ENCODE data around the gene NAALADL2.
"Not testable (repeated sequence)": the region's sequence is repeated elsewhere in the genome, so short reads cannot be mapped to it uniquely, and the experiment has no call there.

Gene NAALADL2

GRCh38 chr3:175443682-175444081 lies 584.5 kb downstream of the NAALADL2 start:
- no peak overlapping the region for H3K4me3 ChIP-seq (ENCODE audit: low read depth, low read length)
- H3K4me1 ChIP-seq (ENCODE audit: control insufficient read depth, insufficient read depth, low read length) = no peaks in the 10 kb centered on the region
- H3K36me3 ChIP-seq (ENCODE audit: control insufficient read depth, insufficient read depth, low read length) = no peaks in the 10 kb centered on the region
- no peak overlapping the region for H3K27ac ChIP-seq (ENCODE audit: low read depth, low read length)
- H3K27me3 ChIP-seq (ENCODE audit: control insufficient read depth, insufficient read depth, low read length) = no peaks in the 10 kb centered on the region
- H3K9me3 ChIP-seq (ENCODE audit: control insufficient read depth, insufficient read depth, low read depth, low read length) = peaks cover 6% of the 10 kb centered on the region; the same call in 1 of the 2 replicates
- H3K9ac ChIP-seq (ENCODE audit: low read length) = no peak overlapping the region

- H3K27ac ChIP-seq (ENCODE audit: low read depth, low read length) = no peak overlapping the region
- no peak overlapping the region for H3K9ac ChIP-seq (ENCODE audit: low read length)
- no peaks in the 10 kb centered on the region for H3K9me3 ChIP-seq (ENCODE audit: control insufficient read depth, insufficient read depth, low read depth, low read length)
- no peaks in the 10 kb centered on the region for H3K36me3 ChIP-seq (ENCODE audit: control insufficient read depth, insufficient read depth, low read length)
- no peaks in the 10 kb centered on the region for H3K27me3 ChIP-seq (ENCODE audit: control insufficient read depth, insufficient read depth, low read length)
- H3K4me1 ChIP-seq (ENCODE audit: control insufficient read depth, insufficient read depth, low read length) = no peaks in the 10 kb centered on the region
- H3K4me3 ChIP-seq (ENCODE audit: low read depth, low read length) = no peak overlapping the region
Measured at GRCh38 chr3:175445741-175446140, 586.6 kb downstream of the NAALADL2 start.

- Histone ChIP-seq H3K27me3 (ENCODE audit: control insufficient read depth, insufficient read depth, low read length) (no peaks in the 10 kb centered on the region), H3K9me3 (ENCODE audit: control insufficient read depth, insufficient read depth, low read depth, low read length) (no peaks in the 10 kb centered on the region), H3K4me3 (ENCODE audit: low read depth, low read length) (no peak overlapping the region), H3K27ac (ENCODE audit: low read depth, low read length) (no peak overlapping the region), H3K4me1 (ENCODE audit: control insufficient read depth, insufficient read depth, low read length) (no peaks in the 10 kb centered on the region), H3K36me3 (ENCODE audit: control insufficient read depth, insufficient read depth, low read length) (no peaks in the 10 kb centered on the region), H3K9ac (ENCODE audit: low read length) (no peak overlapping the region)
Measured at GRCh38 chr3:175447521-175447920, 588.4 kb downstream of the NAALADL2 start.

- no peaks in the 10 kb centered on the region for H3K9me3 ChIP-seq (ENCODE audit: control insufficient read depth, insufficient read depth, low read depth, low read length)
- no peaks in the 10 kb centered on the region for H3K36me3 ChIP-seq (ENCODE audit: control insufficient read depth, insufficient read depth, low read length)
- no peaks in the 10 kb centered on the region for H3K27me3 ChIP-seq (ENCODE audit: control insufficient read depth, insufficient read depth, low read length)
Measured at GRCh38 chr3:175453361-175453760, 594.2 kb downstream of the NAALADL2 start.

GRCh38 chr3:175456466-175456865 lies 597.3 kb downstream of the NAALADL2 start:
- Histone ChIP-seq H3K4me3 (ENCODE audit: low read depth, low read length) (no peak overlapping the region), H3K36me3 (ENCODE audit: control insufficient read depth, insufficient read depth, low read length) (no peaks in the 10 kb centered on the region), H3K9ac (ENCODE audit: low read length) (no peak overlapping the region), H3K4me1 (ENCODE audit: control insufficient read depth, insufficient read depth, low read length) (no peaks in the 10 kb centered on the region), H3K9me3 (ENCODE audit: control insufficient read depth, insufficient read depth, low read depth, low read length) (peaks cover 9% of the 10 kb centered on the region; the same call in 1 of the 2 replicates), H3K27me3 (ENCODE audit: control insufficient read depth, insufficient read depth, low read length) (no peaks in the 10 kb centered on the region), H3K27ac (ENCODE audit: low read depth, low read length) (no peak overlapping the region)

More at GRCh38 chr3:175453361-175453760, 594.2 kb downstream of the NAALADL2 start:
- Histone ChIP-seq H3K27ac (ENCODE audit: low read depth, low read length) (no peak overlapping the region), H3K4me1 (ENCODE audit: control insufficient read depth, insufficient read depth, low read length) (no peaks in the 10 kb centered on the region), H3K9ac (ENCODE audit: low read length) (no peak overlapping the region), H3K4me3 (ENCODE audit: low read depth, low read length) (no peak overlapping the region)

GRCh38 chr3:175457301-175457700 lies 598.2 kb downstream of the NAALADL2 start:
- peaks cover 9% of the 10 kb centered on the region; the same call in 1 of the 2 replicates for H3K9me3 ChIP-seq (ENCODE audit: control insufficient read depth, insufficient read depth, low read depth, low read length)
- H3K36me3 ChIP-seq (ENCODE audit: control insufficient read depth, insufficient read depth, low read length) = no peaks in the 10 kb centered on the region
- no peaks in the 10 kb centered on the region for H3K4me1 ChIP-seq (ENCODE audit: control insufficient read depth, insufficient read depth, low read length)
- H3K4me3 ChIP-seq (ENCODE audit: low read depth, low read length) = no peak overlapping the region
- H3K9ac ChIP-seq (ENCODE audit: low read length) = no peak overlapping the region
- H3K27me3 ChIP-seq (ENCODE audit: control insufficient read depth, insufficient read depth, low read length) = no peaks in the 10 kb centered on the region
- no peak overlapping the region for H3K27ac ChIP-seq (ENCODE audit: low read depth, low read length)

- H3K36me3 ChIP-seq (ENCODE audit: control insufficient read depth, insufficient read depth, low read length) = not testable (repeated sequence)
Measured at GRCh38 chr3:175460849-175461399, 601.8 kb downstream of the NAALADL2 start.

GRCh38 chr3:175464362-175464761 lies 605.2 kb downstream of the NAALADL2 start:
- peaks cover 9% of the 10 kb centered on the region; the same call in 1 of the 2 replicates for H3K9me3 ChIP-seq (ENCODE audit: control insufficient read depth, insufficient read depth, low read depth, low read length)
- H3K9ac ChIP-seq (ENCODE audit: low read length) = no peak overlapping the region
- no peaks in the 10 kb centered on the region for H3K36me3 ChIP-seq (ENCODE audit: control insufficient read depth, insufficient read depth, low read length)

More at GRCh38 chr3:175460849-175461399, 601.8 kb downstream of the NAALADL2 start:
- H3K27me3 ChIP-seq (ENCODE audit: control insufficient read depth, insufficient read depth, low read length); H3K9me3 ChIP-seq (ENCODE audit: control insufficient read depth, insufficient read depth, low read depth, low read length); H3K27ac ChIP-seq (ENCODE audit: low read depth, low read length); H3K4me1 ChIP-seq (ENCODE audit: control insufficient read depth, insufficient read depth, low read length); H3K4me3 ChIP-seq (ENCODE audit: low read depth, low read length); H3K9ac ChIP-seq (ENCODE audit: low read length): not testable (repeated sequence)

GRCh38 chr3:175469124-175469523 lies 610.0 kb downstream of the NAALADL2 start:
- H3K4me1 ChIP-seq (ENCODE audit: control insufficient read depth, insufficient read depth, low read length) = no peaks in the 10 kb centered on the region
- no peaks in the 10 kb centered on the region for H3K36me3 ChIP-seq (ENCODE audit: control insufficient read depth, insufficient read depth, low read length)
- no peak overlapping the region for H3K4me3 ChIP-seq (ENCODE audit: low read depth, low read length)
- H3K27me3 ChIP-seq (ENCODE audit: control insufficient read depth, insufficient read depth, low read length) = no peaks in the 10 kb centered on the region
- H3K27ac ChIP-seq (ENCODE audit: low read depth, low read length) = no peak overlapping the region
- H3K9ac ChIP-seq (ENCODE audit: low read length) = no peak overlapping the region
- H3K9me3 ChIP-seq (ENCODE audit: control insufficient read depth, insufficient read depth, low read depth, low read length) = no peaks in the 10 kb centered on the region

More at GRCh38 chr3:175464362-175464761, 605.2 kb downstream of the NAALADL2 start:
- Histone ChIP-seq H3K27me3 (ENCODE audit: control insufficient read depth, insufficient read depth, low read length) (no peaks in the 10 kb centered on the region), H3K4me3 (ENCODE audit: low read depth, low read length) (no peak overlapping the region), H3K27ac (ENCODE audit: low read depth, low read length) (no peak overlapping the region), H3K4me1 (ENCODE audit: control insufficient read depth, insufficient read depth, low read length) (no peaks in the 10 kb centered on the region)

GRCh38 chr3:175475765-175476164 lies 616.6 kb downstream of the NAALADL2 start:
- Histone ChIP-seq H3K9me3 (ENCODE audit: control insufficient read depth, insufficient read depth, low read depth, low read length) (no peaks in the 10 kb centered on the region), H3K4me3 (ENCODE audit: low read depth, low read length) (no peak overlapping the region), H3K27me3 (ENCODE audit: control insufficient read depth, insufficient read depth, low read length) (no peaks in the 10 kb centered on the region), H3K4me1 (ENCODE audit: control insufficient read depth, insufficient read depth, low read length) (no peaks in the 10 kb centered on the region), H3K9ac (ENCODE audit: low read length) (no peak overlapping the region), H3K27ac (ENCODE audit: low read depth, low read length) (no peak overlapping the region), H3K36me3 (ENCODE audit: control insufficient read depth, insufficient read depth, low read length) (no peaks in the 10 kb centered on the region)

GRCh38 chr3:175476489-175476888 lies 617.4 kb downstream of the NAALADL2 start:
- Histone ChIP-seq H3K9ac (ENCODE audit: low read length) (no peak overlapping the region), H3K36me3 (ENCODE audit: control insufficient read depth, insufficient read depth, low read length) (no peaks in the 10 kb centered on the region), H3K4me3 (ENCODE audit: low read depth, low read length) (no peak overlapping the region), H3K9me3 (ENCODE audit: control insufficient read depth, insufficient read depth, low read depth, low read length) (no peaks in the 10 kb centered on the region), H3K4me1 (ENCODE audit: control insufficient read depth, insufficient read depth, low read length) (no peaks in the 10 kb centered on the region), H3K27ac (ENCODE audit: low read depth, low read length) (no peak overlapping the region), H3K27me3 (ENCODE audit: control insufficient read depth, insufficient read depth, low read length) (no peaks in the 10 kb centered on the region)

All from HUES6 (cell line).